Measurements from ENCODE around the gene SIGMAR1. TPM values are rescaled to one million over a fixed set of nuclear protein-coding genes. Genes with fewer than 3 reads are reported as not detected.

SIGMAR1 gene
- total and polyA plus RNA-seq, 3 donors from 2014 or later: 50.3 to 92.4 (median 87.1) TPM

DNA sequence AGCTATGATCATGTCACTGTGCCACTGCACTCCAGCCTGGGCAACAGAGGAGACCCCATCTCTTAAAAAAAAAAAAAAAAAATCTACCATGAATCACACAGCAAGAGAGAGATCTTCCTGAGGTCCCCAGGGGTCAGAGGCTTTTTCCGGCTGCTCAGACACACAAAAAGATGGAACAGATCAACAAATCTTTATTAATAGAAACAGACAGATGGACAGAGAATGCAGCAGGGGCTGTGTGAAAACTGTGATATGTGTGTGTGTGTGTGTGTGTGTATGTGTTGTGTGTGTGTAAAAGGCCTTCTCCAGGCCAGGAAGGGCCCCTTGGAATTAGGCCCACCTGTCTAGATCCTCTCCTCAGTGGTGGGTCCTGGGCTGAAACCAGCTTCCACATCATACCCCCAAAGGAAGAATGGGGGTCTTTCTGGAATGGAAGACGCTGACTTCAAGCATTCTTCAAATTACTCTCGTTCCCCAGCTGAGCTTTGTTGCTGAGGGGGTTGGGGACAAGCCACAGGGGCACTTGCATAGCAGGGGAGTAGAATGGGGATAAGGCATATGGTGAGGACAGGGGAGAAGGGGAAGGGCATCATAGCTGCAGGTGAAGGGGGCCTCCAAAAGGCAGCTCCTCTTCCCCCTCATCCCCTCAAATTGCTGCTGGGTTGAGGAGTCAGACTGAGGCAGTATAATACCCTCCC lies 2.9 kb downstream of the SIGMAR1 start:
- H3K4me1 ChIP-seq: peaks cover 11% of the 10 kb centered on the region
- WGBS, 2 donors: 82 to 84% methylated on average over 3 of the region's 3 CpGs
- TF ChIP-seq POLR2A (IDR thresholded peaks at IDR 0.05): no peak
- TF ChIP-seq CTCF (IDR thresholded peaks at IDR 0.05): no peak
- H3K27me3 ChIP-seq: no peaks in the 10 kb centered on the region
- H3K4me3 ChIP-seq: no peak overlapping the region
- no peak overlapping the region for H3K27ac ChIP-seq
- DNase-seq: no peak
- no peaks in the 10 kb centered on the region for H3K9me3 ChIP-seq
- intact Hi-C loops (cut with DNase I; ENCODE audit: low total_unique reads): no loop called here
- no peaks in the 10 kb centered on the region for H3K36me3 ChIP-seq (ENCODE audit: low read depth, missing control alignments)

GRCh38 chr9:34633851-34634550 lies 3.6 kb downstream of the SIGMAR1 start:
- H3K4me3 ChIP-seq: no peak overlapping the region
- H3K27me3 ChIP-seq: no peaks in the 10 kb centered on the region
- peaks cover 14% of the 10 kb centered on the region for H3K4me1 ChIP-seq
- intact Hi-C loops (cut with DNase I; ENCODE audit: low total_unique reads): no loop called here
- no peaks in the 10 kb centered on the region for H3K9me3 ChIP-seq
- DNase-seq: peak; percentile 73
- TF ChIP-seq CTCF (IDR thresholded peaks at IDR 0.05) (peak; percentile 66 to 83 (median 73)), POLR2A (IDR thresholded peaks at IDR 0.05) (no peak)
- H3K36me3 ChIP-seq (ENCODE audit: low read depth, missing control alignments): no peaks in the 10 kb centered on the region
- no peak overlapping the region for H3K27ac ChIP-seq
- WGBS, 2 donors: 28 to 43% methylated on average over 3 of the region's 3 CpGs

GRCh38 chr9:34633166-34633565 lies 4.4 kb downstream of the SIGMAR1 start:
- Histone ChIP-seq H3K27me3 (no peaks in the 10 kb centered on the region), H3K36me3 (ENCODE audit: low read depth, missing control alignments) (no peaks in the 10 kb centered on the region), H3K4me1 (peaks cover 15% of the 10 kb centered on the region), H3K27ac (no peak overlapping the region), H3K4me3 (no peak overlapping the region), H3K9me3 (no peaks in the 10 kb centered on the region)
- 54 to 62% methylated on average over 5 of the region's 5 CpGs for WGBS, 2 donors
- TF ChIP-seq CTCF (IDR thresholded peaks at IDR 0.05) (no peak), POLR2A (IDR thresholded peaks at IDR 0.05) (no peak)
- no peak for DNase-seq
- intact Hi-C loops (cut with DNase I; ENCODE audit: low total_unique reads): no loop called here

DNA sequence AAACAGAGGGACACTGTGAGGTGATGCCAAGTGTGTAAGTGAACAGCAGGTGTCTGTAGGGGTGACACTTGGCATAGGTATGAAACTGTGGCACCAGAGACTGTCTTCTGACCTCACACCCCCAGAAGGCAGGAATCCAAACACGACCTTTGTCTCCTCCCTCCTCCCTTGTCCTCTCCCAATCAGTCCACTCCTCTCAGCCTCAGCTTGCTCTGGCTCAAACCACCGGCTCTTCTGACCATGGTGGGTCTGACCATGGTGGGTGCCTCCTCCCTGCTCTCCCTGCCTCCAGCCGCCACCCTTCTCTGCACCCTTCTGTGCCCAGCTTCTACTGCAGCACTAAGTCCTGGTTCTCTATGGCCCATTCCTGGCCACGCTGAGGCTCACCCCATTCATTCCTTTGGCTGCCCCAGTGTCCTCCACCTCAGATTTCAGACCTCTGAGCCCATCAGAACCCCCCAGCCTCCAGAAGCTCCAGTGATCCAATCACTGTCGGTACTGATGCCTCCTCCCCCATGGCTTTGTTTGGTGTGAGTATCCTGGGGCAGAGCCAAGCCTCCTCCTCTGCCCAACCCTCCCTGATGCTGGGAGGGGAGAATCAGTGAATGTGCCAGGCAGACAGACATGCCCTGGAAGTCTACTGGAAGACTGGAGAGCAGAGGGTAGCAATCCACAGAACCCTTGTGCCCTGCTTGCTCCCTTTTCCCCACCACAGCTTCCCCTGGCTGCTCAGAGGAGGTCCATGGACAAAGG lies 7.0 kb downstream of the SIGMAR1 start:
- no peak for TF ChIP-seq CTCF (IDR thresholded peaks at IDR 0.05)
- no peak for TF ChIP-seq POLR2A (IDR thresholded peaks at IDR 0.05)
- H3K4me1 ChIP-seq: peaks cover 8% of the 10 kb centered on the region
- no peak overlapping the region for H3K27ac ChIP-seq
- intact Hi-C loops (cut with DNase I; ENCODE audit: low total_unique reads): no loop called here
- peak; percentile 46 for DNase-seq
- no peaks in the 10 kb centered on the region for H3K27me3 ChIP-seq
- no peak overlapping the region for H3K4me3 ChIP-seq
- WGBS, 2 donors: 46 to 48% methylated on average over 5 of the region's 5 CpGs
- H3K36me3 ChIP-seq (ENCODE audit: low read depth, missing control alignments): no peaks in the 10 kb centered on the region
- H3K9me3 ChIP-seq: no peaks in the 10 kb centered on the region

Data from testis (tissue), 3 donors.